SJCRH30 (cell line): ENCODE results near the gene RTP1. TPM values are rescaled to one million over a fixed set of nuclear protein-coding genes. Genes with fewer than 3 reads are reported as not detected.
"Not testable (repeated sequence)": the region's sequence is repeated elsewhere in the genome, so short reads cannot be mapped to it uniquely, and the experiment has no call there.

ENCODE experiments used
- DNase-seq, 2 experiments: peaks; one replicate each; pipeline ENCODE4 v3.0.0-alpha.2; 2015 to 2020
- H3K27ac ChIP-seq: fragments of 250-450 bp; sonication (Bioruptor Pico); 2 replicates; pipeline ENCODE4 v1.5.1; 2020; ENCODE audit warnings: mild to moderate bottlenecking, moderate library complexity
- H3K27me3 ChIP-seq: fragments of 250-450 bp; sonication (Bioruptor Pico); 2 replicates; pipeline ENCODE4 v1.5.1; 2020; ENCODE audit warnings: mild to moderate bottlenecking, moderate library complexity
- H3K36me3 ChIP-seq: fragments of 250-450 bp; sonication (Bioruptor Pico); 2 replicates; pipeline ENCODE4 v1.5.1; 2020; ENCODE audit warnings: mild to moderate bottlenecking, moderate library complexity
- H3K4me1 ChIP-seq: fragments of 250-450 bp; sonication (Bioruptor Pico); 2 replicates; pipeline ENCODE4 v1.5.1; 2020; ENCODE audit warnings: mild to moderate bottlenecking, moderate library complexity
- H3K4me3 ChIP-seq: fragments of 250-450 bp; sonication (Bioruptor Pico); 2 replicates; pipeline ENCODE4 v1.5.1; 2020; ENCODE audit warnings: mild to moderate bottlenecking, moderate library complexity
- H3K9me3 ChIP-seq: fragments of 250-450 bp; sonication (Bioruptor Pico); replicated peaks from 2 replicates; pipeline ENCODE4 v1.5.1; 2020; ENCODE audit warnings: mild to moderate bottlenecking, moderate library complexity
- total RNA-seq: library from RNA; depleted of rRNA; stranded (reverse); fragments of >200 nt; shearing (Covaris generic); gene quantifications from 2 replicates; pipeline ENCODE4 v1.2.3, GENCODE V29; 2014

Gene RTP1
- total RNA-seq, 1 experiment from 2014 or later: not detected

DNA sequence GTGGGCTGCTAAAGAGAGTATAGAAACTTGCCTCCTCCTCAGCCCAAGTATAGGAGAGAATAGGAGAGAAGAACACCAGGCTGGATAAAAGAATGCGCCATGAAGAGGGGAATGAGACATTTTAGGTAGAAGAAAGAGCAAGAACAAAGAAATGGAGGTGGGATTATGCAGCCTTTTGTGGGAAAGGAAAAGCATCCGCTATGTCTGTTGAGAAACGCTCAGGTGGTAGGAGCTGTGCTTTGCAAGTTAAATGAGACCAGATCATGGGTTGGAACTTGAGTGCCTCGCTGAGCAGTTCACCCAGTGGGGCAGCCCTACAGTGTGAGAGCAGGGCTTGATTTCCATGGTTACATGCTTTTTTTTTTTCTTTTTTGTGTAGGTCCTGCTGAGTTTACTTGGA, 11.5 kb upstream of the RTP1 start:
- H3K4me3 ChIP-seq: no peak overlapping the region
- no peak overlapping the region for H3K27ac ChIP-seq
- 0 out of 2 replicates have a peak, but pooled peaks cover 3% of the 10 kb centered on the region for H3K4me1 ChIP-seq
- H3K27me3 ChIP-seq: no peaks in the 10 kb centered on the region
- no peaks in the 10 kb centered on the region for H3K36me3 ChIP-seq
- DNase-seq: no peak
- no peaks in the 10 kb centered on the region for H3K9me3 ChIP-seq

DNA sequence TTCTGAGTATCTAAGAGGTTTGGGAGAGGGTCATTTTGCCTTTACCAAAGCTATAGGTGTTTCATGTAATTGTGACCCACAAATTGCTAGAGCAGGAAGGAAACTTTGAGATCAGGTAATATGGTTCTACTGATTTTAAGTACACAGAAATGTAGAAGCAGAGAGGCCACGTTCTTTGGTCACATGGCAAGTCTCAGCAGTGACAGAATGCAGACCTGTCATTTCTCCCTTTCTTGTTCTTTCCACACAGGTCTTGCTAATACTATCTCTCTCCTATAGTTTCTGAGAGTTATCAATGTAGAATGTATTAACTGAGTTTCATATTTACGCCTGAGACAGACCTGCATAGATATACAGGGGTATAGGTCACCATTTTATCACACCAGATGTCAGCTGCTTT, 10.9 kb upstream of the RTP1 start:
- Histone ChIP-seq H3K36me3 (no peaks in the 10 kb centered on the region), H3K4me3 (no peak overlapping the region), H3K27me3 (no peaks in the 10 kb centered on the region), H3K4me1 (0 out of 2 replicates have a peak, but pooled peaks cover 3% of the 10 kb centered on the region), H3K27ac (no peak overlapping the region), H3K9me3 (no peaks in the 10 kb centered on the region)
- DNase-seq: no peak

DNA sequence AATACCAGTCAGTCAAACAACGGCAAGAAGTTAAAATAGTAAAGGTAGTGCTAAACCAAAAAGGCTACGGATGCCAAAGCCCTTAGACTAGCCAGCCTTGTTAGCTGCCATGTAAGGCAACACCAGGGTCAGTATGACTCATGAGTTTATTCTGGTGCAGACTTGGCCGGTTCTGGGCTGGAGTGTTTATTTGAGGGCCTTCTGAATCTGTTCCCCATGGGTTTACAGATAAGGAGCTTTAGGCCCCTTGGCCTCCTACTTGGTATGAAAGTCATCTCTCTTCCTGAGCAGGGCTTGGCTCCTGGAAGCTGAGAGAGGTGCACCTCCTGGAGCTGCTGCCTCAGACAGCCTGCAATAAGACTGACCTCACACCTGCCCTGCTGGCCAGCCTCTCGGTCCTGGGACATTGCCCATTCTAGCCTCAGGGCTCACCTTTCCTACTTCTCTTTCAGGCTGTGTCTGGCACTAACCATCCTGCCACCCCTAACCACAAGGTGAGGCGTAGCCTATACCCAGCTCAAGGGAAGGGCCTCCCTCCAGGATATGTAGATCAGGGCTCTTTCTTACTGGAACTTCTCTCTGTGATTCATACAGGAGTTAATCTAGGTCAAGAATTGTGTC, 10.4 kb upstream of the RTP1 start:
- Histone ChIP-seq H3K27me3 (no peaks in the 10 kb centered on the region), H3K27ac (no peak overlapping the region), H3K4me1 (0 out of 2 replicates have a peak, but pooled peaks cover 3% of the 10 kb centered on the region), H3K36me3 (no peaks in the 10 kb centered on the region), H3K9me3 (no peaks in the 10 kb centered on the region), H3K4me3 (no peak overlapping the region)
- peak; percentile 5 to 10 for DNase-seq

DNA sequence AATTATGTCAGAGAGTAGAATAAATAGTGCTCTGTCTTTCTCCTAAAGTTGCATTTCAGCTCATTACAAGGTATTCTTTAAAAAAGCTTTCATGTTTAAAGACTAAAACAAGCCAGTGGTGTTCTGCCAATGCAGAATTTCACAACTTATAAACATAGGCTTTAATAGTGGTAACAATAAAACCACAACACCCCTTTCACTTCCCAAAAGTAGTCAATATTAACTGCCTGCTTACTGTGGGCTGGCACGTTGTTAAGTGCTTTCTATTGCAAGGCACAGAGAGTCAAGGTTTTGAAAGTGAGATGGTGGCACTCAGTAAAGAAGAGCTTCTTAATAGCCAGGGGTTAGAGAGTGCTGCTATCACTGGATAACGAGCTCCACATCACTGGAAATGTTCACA, 8.4 kb upstream of the RTP1 start:
- Histone ChIP-seq H3K27ac (no peak overlapping the region), H3K9me3 (no peaks in the 10 kb centered on the region), H3K27me3 (no peaks in the 10 kb centered on the region), H3K36me3 (no peaks in the 10 kb centered on the region), H3K4me1 (no peaks in the 10 kb centered on the region), H3K4me3 (no peak overlapping the region)
- no peak for DNase-seq

DNA sequence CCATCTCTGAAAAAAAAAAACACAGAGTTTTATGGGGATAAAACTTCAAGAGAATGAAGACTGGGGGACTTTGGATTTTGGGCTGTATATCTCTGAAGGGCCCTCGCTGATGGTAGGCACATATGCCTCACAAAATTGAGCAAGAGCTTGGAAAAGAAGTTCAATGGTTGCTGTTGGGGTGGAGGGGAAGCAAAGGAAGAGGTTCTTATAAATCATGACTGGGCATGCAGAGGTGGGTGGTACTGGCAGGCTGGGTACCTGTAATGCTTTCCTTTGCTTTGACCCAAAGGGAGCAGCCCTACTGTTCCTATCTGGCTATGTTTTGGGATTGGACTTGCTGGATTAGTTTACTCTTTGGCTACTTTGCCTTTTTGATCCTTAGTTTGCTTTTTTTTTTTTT, 6.0 kb upstream of the RTP1 start:
- no peak for DNase-seq
- no peak overlapping the region for H3K27ac ChIP-seq
- no peaks in the 10 kb centered on the region for H3K27me3 ChIP-seq
- no peaks in the 10 kb centered on the region for H3K9me3 ChIP-seq
- no peaks in the 10 kb centered on the region for H3K4me1 ChIP-seq
- no peak overlapping the region for H3K4me3 ChIP-seq
- H3K36me3 ChIP-seq: no peaks in the 10 kb centered on the region

DNA sequence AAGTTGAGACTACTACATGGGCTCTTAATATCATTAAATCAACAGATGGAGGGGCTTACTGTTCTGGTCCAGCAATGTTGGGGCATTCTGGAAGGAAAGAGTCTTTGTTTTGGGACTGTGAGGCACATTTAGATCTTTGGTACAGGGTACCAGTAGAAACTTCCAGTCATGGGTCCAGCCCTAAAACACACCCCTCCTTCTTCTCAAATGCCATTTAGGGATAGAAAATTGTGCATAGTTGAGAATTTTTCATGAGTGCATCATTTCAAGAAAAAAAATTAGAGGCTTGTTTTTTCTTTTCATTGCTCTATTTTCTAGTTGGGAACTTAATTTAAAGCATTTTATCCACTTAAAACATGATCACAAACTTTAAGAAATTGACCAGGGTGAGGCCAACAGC, 4.1 kb upstream of the RTP1 start:
- no peaks in the 10 kb centered on the region for H3K27me3 ChIP-seq
- no peaks in the 10 kb centered on the region for H3K36me3 ChIP-seq
- no peaks in the 10 kb centered on the region for H3K9me3 ChIP-seq
- no peak overlapping the region for H3K4me3 ChIP-seq
- DNase-seq: no peak
- H3K4me1 ChIP-seq: no peaks in the 10 kb centered on the region
- no peak overlapping the region for H3K27ac ChIP-seq

DNA sequence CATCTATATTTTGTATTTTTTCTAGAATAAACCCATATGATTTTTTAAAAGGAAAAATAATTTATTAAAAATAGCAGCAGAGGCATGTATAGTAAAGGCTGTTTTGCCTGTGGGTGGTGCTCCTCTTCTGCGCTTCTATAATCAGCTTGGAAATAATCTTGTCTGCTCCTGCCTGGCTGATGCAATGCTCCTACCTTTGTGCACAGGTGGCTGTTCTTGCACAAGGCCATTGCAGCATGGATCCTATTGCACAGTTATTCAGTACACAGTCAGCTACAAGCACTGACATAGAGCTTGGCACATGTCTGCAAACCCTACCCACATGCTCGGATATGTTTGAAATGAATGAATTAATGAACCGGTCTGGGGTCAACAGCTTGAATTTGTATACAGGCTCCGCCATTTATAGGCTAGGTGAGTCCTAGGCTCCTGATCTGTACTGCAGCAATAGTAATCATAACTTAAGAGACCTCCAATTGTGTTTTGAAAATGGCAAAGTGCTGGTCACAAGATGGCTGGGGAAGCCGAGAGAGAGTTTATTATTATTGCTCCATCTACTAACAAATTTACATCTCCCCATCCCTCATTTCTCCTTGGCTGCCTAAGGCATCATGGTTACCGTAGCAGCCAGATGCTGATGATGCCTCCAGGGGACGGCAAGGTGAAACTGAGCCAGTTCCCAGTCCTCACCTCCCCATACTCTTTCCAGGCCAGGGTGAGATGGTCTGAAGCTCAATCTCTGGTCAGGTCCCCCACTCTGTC, 532 bp upstream of the RTP1 start:
- no peaks in the 10 kb centered on the region for H3K4me1 ChIP-seq
- H3K9me3 ChIP-seq: no peaks in the 10 kb centered on the region
- H3K27ac ChIP-seq: no peak overlapping the region
- no peak for DNase-seq
- no peaks in the 10 kb centered on the region for H3K27me3 ChIP-seq
- H3K36me3 ChIP-seq: no peaks in the 10 kb centered on the region
- no peak overlapping the region for H3K4me3 ChIP-seq

DNA sequence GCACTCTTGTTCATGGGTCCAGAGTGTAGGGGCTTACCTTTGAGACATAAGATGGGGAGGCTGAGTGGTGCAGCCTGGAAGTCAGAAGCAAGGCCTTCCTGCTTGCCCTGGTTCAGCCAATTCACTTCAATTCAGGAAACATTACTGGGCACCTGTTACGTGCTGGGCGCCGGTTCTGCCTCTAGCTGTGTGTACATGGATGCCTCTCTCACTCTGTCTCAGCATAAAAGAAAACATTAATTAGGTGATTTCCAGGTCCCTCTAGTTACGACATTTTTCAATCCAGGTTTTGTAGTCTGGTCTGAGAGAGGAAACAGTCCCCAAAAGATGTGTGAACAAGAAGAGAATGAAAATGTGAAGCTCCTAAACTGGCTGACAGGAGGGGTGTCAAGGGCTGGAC, 1.2 kb downstream of the RTP1 start:
- Histone ChIP-seq H3K4me3 (no peak overlapping the region), H3K9me3 (no peaks in the 10 kb centered on the region), H3K36me3 (no peaks in the 10 kb centered on the region), H3K4me1 (no peaks in the 10 kb centered on the region), H3K27ac (no peak overlapping the region), H3K27me3 (no peaks in the 10 kb centered on the region)
- DNase-seq: no peak

DNA sequence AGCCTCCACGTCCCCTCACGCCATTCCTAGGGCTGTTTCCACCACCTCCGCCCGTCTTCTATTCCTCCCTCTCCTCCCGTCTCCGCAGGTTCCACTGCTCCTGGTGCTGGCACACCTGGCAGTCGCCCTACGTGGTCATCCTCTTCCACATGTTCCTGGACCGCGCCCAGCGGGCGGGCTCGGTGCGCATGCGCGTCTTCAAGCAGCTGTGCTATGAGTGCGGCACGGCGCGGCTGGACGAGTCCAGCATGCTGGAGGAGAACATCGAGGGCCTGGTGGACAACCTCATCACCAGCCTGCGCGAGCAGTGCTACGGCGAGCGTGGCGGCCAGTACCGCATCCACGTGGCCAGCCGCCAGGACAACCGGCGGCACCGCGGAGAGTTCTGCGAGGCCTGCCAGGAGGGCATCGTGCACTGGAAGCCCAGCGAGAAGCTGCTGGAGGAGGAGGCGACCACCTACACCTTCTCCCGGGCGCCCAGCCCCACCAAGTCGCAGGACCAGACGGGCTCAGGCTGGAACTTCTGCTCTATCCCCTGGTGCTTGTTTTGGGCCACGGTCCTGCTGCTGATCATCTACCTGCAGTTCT, 2.3 kb downstream of the RTP1 start:
- H3K36me3 ChIP-seq, H3K27ac ChIP-seq, H3K27me3 ChIP-seq, H3K4me1 ChIP-seq, H3K4me3 ChIP-seq, DNase-seq, H3K9me3 ChIP-seq: not testable (repeated sequence)

DNA sequence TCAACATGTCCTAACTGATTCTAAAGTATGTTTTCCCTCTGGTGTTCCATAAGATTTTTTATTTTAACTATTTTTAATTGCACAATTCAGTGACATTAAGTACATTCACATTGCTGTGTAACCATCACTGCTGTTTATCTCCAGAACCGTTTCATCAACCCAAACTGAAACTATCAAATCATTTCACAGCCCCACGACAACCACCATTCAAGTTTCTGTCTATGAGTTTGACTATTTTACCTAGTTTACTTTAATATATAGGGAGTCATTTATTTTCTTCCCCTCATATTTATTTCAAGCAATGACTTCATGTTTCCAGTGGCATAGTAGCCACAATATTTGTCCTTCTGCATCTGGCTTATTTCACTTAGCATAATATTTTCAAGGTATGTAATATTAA, 8.4 kb downstream of the RTP1 start:
- Histone ChIP-seq H3K4me3 (no peak overlapping the region), H3K4me1 (no peaks in the 10 kb centered on the region), H3K9me3 (no peaks in the 10 kb centered on the region), H3K36me3 (no peaks in the 10 kb centered on the region), H3K27me3 (no peaks in the 10 kb centered on the region), H3K27ac (no peak overlapping the region)
- no peak for DNase-seq

DNA sequence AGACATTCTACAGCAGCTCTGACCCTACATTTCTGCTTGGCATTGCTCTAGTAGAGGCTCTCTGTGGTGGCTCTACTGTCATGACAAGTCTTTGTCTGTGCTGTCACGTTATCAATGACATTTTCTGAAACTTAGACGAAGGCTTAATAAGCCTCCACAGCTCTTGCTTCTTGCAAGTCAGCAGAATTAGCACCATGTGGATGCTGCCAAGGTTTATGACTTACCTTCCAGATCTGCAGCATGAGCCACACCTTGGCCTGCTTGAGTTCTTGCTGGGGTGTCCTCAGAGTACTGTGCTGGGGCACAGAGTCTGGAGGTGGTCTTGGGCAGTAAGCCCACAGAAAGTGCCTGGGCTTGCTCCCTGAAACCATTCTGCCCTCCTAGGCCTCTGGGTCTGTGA, 9.8 kb downstream of the RTP1 start:
- no peaks in the 10 kb centered on the region for H3K4me1 ChIP-seq
- no peak overlapping the region for H3K4me3 ChIP-seq
- H3K9me3 ChIP-seq: no peaks in the 10 kb centered on the region
- no peaks in the 10 kb centered on the region for H3K36me3 ChIP-seq
- DNase-seq: no peak
- no peak overlapping the region for H3K27ac ChIP-seq
- no peaks in the 10 kb centered on the region for H3K27me3 ChIP-seq

DNA sequence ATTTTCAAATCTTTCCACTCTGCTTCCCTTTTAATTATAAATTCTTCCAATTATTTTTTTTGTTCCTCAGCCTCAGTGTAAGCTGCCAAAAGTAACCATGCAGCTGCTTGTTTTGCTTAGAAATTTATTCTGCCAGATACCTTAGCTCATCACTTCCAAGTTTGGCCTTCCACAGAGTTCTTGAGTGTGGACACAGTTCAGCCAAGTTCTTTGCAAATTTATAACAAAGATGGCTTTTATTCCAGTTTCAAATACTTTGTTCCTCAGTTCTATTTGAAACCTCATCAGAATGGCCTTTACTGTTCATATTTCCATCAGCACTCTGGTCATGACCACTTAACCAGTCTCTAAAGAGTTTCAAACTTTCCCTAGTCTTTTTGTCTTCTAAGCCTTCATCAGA, 10.3 kb downstream of the RTP1 start:
- DNase-seq: no peak
- H3K27ac ChIP-seq: no peak overlapping the region

DNA sequence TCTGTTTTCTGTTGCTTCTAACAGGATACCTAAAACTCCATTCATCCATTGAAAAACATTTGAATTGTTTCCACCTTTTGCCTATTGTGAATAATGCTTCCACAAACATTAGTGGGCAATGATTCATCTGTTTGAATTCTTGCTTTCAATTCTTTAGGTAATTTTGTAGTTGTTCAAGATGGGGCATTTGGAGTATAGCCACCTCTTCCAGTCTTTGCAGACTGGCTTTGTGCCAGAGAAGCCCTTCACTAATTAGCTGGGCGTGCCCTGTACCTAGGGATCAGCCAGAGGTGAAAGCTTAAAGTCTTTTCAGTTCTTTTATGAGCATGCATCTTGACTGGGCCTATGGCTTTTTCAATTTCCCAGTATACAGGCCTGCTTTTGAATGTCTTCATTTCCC, 10.9 kb downstream of the RTP1 start:
- no peak overlapping the region for H3K27ac ChIP-seq
- no peaks in the 10 kb centered on the region for H3K9me3 ChIP-seq
- no peaks in the 10 kb centered on the region for H3K4me1 ChIP-seq
- DNase-seq: no peak
- H3K27me3 ChIP-seq: no peaks in the 10 kb centered on the region
- H3K4me3 ChIP-seq: no peak overlapping the region
- no peaks in the 10 kb centered on the region for H3K36me3 ChIP-seq

More for the DNA sequence above, 10.3 kb downstream of the RTP1 start:
- H3K4me3 ChIP-seq: no peak overlapping the region
- H3K36me3 ChIP-seq: no peaks in the 10 kb centered on the region
- H3K9me3 ChIP-seq: no peaks in the 10 kb centered on the region
- no peaks in the 10 kb centered on the region for H3K27me3 ChIP-seq
- no peaks in the 10 kb centered on the region for H3K4me1 ChIP-seq

DNA sequence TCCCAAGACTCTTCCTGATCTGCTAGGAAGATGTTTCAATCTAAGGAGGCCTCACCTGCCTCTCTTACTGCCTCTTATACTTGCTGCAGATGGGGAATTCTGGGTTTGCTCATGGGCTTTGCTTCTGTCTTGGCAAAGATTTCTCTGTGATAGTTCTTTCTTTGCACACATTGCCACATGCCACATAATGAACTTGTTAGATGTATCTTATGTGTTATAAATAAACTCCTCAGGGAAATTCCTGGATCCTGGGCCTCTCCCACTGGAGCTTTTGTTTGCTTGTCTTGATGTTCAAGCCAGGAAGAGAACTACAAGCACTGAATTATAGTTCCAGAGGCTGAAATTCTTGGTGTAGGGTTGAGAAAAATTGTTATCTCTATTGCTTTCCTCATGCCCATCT, 12.2 kb downstream of the RTP1 start:
- Histone ChIP-seq H3K9me3 (no peaks in the 10 kb centered on the region), H3K4me3 (no peak overlapping the region), H3K36me3 (no peaks in the 10 kb centered on the region), H3K27me3 (no peaks in the 10 kb centered on the region), H3K4me1 (no peaks in the 10 kb centered on the region), H3K27ac (no peak overlapping the region)
- DNase-seq: no peak

DNA sequence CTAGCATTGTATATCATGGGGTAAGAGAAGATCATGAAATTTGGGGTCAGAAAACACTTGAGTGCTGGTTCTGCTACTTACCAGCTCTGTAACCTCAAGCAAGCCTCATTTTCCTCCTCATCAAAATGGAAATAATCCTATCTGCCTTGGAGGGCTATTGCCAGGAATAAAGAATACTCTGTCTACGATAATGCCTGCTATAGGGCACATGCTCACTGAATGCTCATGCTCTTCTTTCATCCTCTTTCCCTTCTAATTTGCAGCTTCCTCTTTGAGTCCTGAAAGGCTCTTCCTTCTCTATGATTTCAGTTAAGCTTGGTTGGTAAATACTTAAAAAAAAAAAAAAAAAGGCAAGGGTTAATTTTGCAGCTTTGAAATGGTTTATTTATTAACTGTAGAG, 12.8 kb downstream of the RTP1 start:
- Histone ChIP-seq H3K4me1 (no peaks in the 10 kb centered on the region), H3K9me3 (no peaks in the 10 kb centered on the region), H3K27ac (no peak overlapping the region), H3K27me3 (no peaks in the 10 kb centered on the region), H3K36me3 (no peaks in the 10 kb centered on the region), H3K4me3 (no peak overlapping the region)
- no peak for DNase-seq
